GM23338 (cell line): ENCODE results near the gene BICD2. TPM values are rescaled to one million over a fixed set of nuclear protein-coding genes. Genes with fewer than 3 reads are reported as not detected.

ENCODE experiments used
- ATAC-seq: fragments of 200-7000 bp; cut with Tn5 transposase; 3 replicates; pipeline ENCODE4 v1.9.1; 2020
- DNase-seq: peaks from one replicate; pipeline ENCODE4 v3.0.0-alpha.2; 2015; ENCODE audit warnings: low spot score
- H2AFZ ChIP-seq: fragments of 200-600 bp; sonication (generic); 2 replicates; pipeline ENCODE4 v1.8.0; 2016; ENCODE audit warnings: antibody characterized with exemption, mild to moderate bottlenecking, moderate library complexity
- H3F3A ChIP-seq: fragments of 200-600 bp; sonication (generic); replicated peaks from 2 replicates; pipeline ENCODE4 v1.8.0; 2017; ENCODE audit warnings: antibody characterized with exemption, mixed run types, low read depth
- H3K27ac ChIP-seq: fragments of 200-600 bp; sonication (generic); 2 replicates; pipeline ENCODE4 v1.6.1; 2016; ENCODE audit warnings: low read depth
- H3K27me3 ChIP-seq: fragments of 200-600 bp; sonication (generic); 2 replicates; pipeline ENCODE4 v1.8.0; 2016; ENCODE audit warnings: mild to moderate bottlenecking, mixed run types, moderate library complexity; ENCODE audit not compliant: insufficient read depth
- H3K36me3 ChIP-seq: fragments of 200-600 bp; sonication (generic); 2 replicates; pipeline ENCODE4 v1.8.0; 2016; ENCODE audit warnings: mild to moderate bottlenecking; ENCODE audit not compliant: insufficient read depth
- H3K4me1 ChIP-seq: fragments of 200-600 bp; sonication (generic); 2 replicates; pipeline ENCODE4 v1.8.0; 2016; ENCODE audit warnings: mild to moderate bottlenecking, moderate library complexity; ENCODE audit not compliant: insufficient read depth
- H3K4me2 ChIP-seq: fragments of 200-600 bp; sonication (generic); 2 replicates; pipeline ENCODE4 v1.7.1; 2017; ENCODE audit warnings: mixed run types
- H3K4me3 ChIP-seq: fragments of 200-600 bp; sonication (generic); 2 replicates; pipeline ENCODE4 v1.6.1; 2016; ENCODE audit warnings: mixed run types
- H3K79me2 ChIP-seq: fragments of 200-600 bp; sonication (generic); replicated peaks from 2 replicates; pipeline ENCODE4 v1.8.0; 2017; ENCODE audit warnings: mild to moderate bottlenecking; ENCODE audit not compliant: insufficient read depth
- H3K9me2 ChIP-seq: fragments of 200-600 bp; sonication (generic); 2 replicates; pipeline ENCODE4 v1.8.0; 2017; ENCODE audit not compliant: insufficient read depth
- H4K20me1 ChIP-seq: fragments of 200-600 bp; sonication (generic); replicated peaks from 2 replicates; pipeline ENCODE4 v1.8.0; 2017; ENCODE audit warnings: mild to moderate bottlenecking; ENCODE audit not compliant: insufficient read depth
- H3K27ac Mint-ChIP-seq: 2 replicates; pipeline ENCODE4 v1.8.0; 2020; ENCODE audit warnings: inconsistent platforms, mild to moderate bottlenecking, moderate library complexity, mixed read lengths
- H3K27me3 Mint-ChIP-seq: 3 replicates; pipeline ENCODE4 v1.8.0; 2022; ENCODE audit warnings: low read depth, mild to moderate bottlenecking, moderate library complexity, mixed read lengths, inconsistent platforms; ENCODE audit not compliant: insufficient read depth, poor library complexity
- H3K36me3 Mint-ChIP-seq: 3 replicates; pipeline ENCODE4 v1.8.0; 2021; ENCODE audit warnings: low read depth, mild to moderate bottlenecking, inconsistent platforms, moderate library complexity, mixed read lengths
- H3K4me1 Mint-ChIP-seq: 3 replicates; pipeline ENCODE4 v1.8.0; 2020; ENCODE audit warnings: mild to moderate bottlenecking, inconsistent platforms, mixed read lengths
- H3K4me3 Mint-ChIP-seq: 3 replicates; pipeline ENCODE4 v1.8.0; 2021; ENCODE audit warnings: moderate library complexity, mild to moderate bottlenecking, inconsistent platforms, mixed read lengths
- H3K9me3 Mint-ChIP-seq: 3 replicates; pipeline ENCODE4 v1.8.0; 2020; ENCODE audit warnings: moderate library complexity, mild to moderate bottlenecking, inconsistent platforms, mixed read lengths
- CREB1 ChIP-seq: fragments of 250-450 bp; sonication (Bioruptor Pico); IDR thresholded peaks from 2 replicates; pipeline ENCODE4 v1.5.0; 2020; ENCODE audit warnings: low read depth, mild to moderate bottlenecking, moderate library complexity
- ETS1 ChIP-seq: IDR thresholded peaks from 2 replicates; pipeline ENCODE4 v1.6.1; 2016; ENCODE audit warnings: antibody characterized with exemption
- EZH2 ChIP-seq: fragments of 200-600 bp; sonication (generic); IDR thresholded peaks from one replicate; pipeline ENCODE4 v1.8.0; 2017; ENCODE audit warnings: antibody characterized with exemption, mild to moderate bottlenecking, low read depth; ENCODE audit not compliant: unreplicated experiment
- POLR2AphosphoS5 ChIP-seq: IDR thresholded peaks from 2 replicates; pipeline ENCODE4 v1.6.1; 2016; ENCODE audit warnings: antibody characterized with exemption, low read depth
- STAT1 ChIP-seq: IDR thresholded peaks from one replicate; pipeline ENCODE4 v1.6.1; 2016; ENCODE audit warnings: antibody characterized with exemption; ENCODE audit not compliant: unreplicated experiment
- ZNF114 ChIP-seq: fragments of 250-450 bp; sonication (Bioruptor Pico); IDR thresholded peaks from 2 replicates; pipeline ENCODE4 v1.5.0; 2020; ENCODE audit warnings: mild to moderate bottlenecking, moderate library complexity
- ZNF331 ChIP-seq: fragments of 250-450 bp; sonication (Bioruptor Pico); IDR thresholded peaks from 2 replicates; pipeline ENCODE4 v1.5.0; 2020; ENCODE audit warnings: low read depth, mild to moderate bottlenecking, moderate library complexity
- polyA plus RNA-seq: library from polyadenylated mRNA; unstranded; fragments of >200 nt; fragmentation: Nextera tagmentation; extraction: Ambion mirVana; gene quantifications from 2 replicates; pipeline ENCODE4 v1.2.1, GENCODE V29; 2016
- total RNA-seq: library from RNA; depleted of rRNA; stranded (reverse); fragments of >200 nt; shearing (Covaris generic); gene quantifications from 2 replicates; pipeline ENCODE4 v1.2.3, GENCODE V29; 2014
- TF ChIP-seq, protein P1 (sequence below): fragments of 250-450 bp; sonication (Bioruptor Pico); IDR thresholded peaks from 2 replicates; pipeline ENCODE4 v1.5.0; 2020; ENCODE audit warnings: mild to moderate bottlenecking, moderate library complexity
- TF ChIP-seq, protein P2 (sequence below), 2 experiments: fragments of 200-600 bp in 1 of 2; sonication (generic) in 1 of 2; conservative IDR thresholded peaks; 2 replicates each; pipeline versions ENCODE4 v1.5.1 to v1.6.1; 2016 to 2017; ENCODE audit warnings: antibody characterized with exemption in 2 of 2, low read depth in 2 of 2, mild to moderate bottlenecking in 2 of 2, moderate library complexity in 1 of 2
- TF ChIP-seq, protein P3 (sequence below): IDR thresholded peaks from one replicate; pipeline ENCODE4 v1.6.1; 2018; ENCODE audit warnings: antibody characterized with exemption; ENCODE audit not compliant: unreplicated experiment

BICD2 gene
- total and polyA plus RNA-seq, 2 experiments from 2014 or later: 8.7 to 34.3 TPM

GRCh38 chr9:92734931-92735635 is 29.6 kb downstream of the BICD2 start (continued):
- TF ChIP-seq, protein P1, sequence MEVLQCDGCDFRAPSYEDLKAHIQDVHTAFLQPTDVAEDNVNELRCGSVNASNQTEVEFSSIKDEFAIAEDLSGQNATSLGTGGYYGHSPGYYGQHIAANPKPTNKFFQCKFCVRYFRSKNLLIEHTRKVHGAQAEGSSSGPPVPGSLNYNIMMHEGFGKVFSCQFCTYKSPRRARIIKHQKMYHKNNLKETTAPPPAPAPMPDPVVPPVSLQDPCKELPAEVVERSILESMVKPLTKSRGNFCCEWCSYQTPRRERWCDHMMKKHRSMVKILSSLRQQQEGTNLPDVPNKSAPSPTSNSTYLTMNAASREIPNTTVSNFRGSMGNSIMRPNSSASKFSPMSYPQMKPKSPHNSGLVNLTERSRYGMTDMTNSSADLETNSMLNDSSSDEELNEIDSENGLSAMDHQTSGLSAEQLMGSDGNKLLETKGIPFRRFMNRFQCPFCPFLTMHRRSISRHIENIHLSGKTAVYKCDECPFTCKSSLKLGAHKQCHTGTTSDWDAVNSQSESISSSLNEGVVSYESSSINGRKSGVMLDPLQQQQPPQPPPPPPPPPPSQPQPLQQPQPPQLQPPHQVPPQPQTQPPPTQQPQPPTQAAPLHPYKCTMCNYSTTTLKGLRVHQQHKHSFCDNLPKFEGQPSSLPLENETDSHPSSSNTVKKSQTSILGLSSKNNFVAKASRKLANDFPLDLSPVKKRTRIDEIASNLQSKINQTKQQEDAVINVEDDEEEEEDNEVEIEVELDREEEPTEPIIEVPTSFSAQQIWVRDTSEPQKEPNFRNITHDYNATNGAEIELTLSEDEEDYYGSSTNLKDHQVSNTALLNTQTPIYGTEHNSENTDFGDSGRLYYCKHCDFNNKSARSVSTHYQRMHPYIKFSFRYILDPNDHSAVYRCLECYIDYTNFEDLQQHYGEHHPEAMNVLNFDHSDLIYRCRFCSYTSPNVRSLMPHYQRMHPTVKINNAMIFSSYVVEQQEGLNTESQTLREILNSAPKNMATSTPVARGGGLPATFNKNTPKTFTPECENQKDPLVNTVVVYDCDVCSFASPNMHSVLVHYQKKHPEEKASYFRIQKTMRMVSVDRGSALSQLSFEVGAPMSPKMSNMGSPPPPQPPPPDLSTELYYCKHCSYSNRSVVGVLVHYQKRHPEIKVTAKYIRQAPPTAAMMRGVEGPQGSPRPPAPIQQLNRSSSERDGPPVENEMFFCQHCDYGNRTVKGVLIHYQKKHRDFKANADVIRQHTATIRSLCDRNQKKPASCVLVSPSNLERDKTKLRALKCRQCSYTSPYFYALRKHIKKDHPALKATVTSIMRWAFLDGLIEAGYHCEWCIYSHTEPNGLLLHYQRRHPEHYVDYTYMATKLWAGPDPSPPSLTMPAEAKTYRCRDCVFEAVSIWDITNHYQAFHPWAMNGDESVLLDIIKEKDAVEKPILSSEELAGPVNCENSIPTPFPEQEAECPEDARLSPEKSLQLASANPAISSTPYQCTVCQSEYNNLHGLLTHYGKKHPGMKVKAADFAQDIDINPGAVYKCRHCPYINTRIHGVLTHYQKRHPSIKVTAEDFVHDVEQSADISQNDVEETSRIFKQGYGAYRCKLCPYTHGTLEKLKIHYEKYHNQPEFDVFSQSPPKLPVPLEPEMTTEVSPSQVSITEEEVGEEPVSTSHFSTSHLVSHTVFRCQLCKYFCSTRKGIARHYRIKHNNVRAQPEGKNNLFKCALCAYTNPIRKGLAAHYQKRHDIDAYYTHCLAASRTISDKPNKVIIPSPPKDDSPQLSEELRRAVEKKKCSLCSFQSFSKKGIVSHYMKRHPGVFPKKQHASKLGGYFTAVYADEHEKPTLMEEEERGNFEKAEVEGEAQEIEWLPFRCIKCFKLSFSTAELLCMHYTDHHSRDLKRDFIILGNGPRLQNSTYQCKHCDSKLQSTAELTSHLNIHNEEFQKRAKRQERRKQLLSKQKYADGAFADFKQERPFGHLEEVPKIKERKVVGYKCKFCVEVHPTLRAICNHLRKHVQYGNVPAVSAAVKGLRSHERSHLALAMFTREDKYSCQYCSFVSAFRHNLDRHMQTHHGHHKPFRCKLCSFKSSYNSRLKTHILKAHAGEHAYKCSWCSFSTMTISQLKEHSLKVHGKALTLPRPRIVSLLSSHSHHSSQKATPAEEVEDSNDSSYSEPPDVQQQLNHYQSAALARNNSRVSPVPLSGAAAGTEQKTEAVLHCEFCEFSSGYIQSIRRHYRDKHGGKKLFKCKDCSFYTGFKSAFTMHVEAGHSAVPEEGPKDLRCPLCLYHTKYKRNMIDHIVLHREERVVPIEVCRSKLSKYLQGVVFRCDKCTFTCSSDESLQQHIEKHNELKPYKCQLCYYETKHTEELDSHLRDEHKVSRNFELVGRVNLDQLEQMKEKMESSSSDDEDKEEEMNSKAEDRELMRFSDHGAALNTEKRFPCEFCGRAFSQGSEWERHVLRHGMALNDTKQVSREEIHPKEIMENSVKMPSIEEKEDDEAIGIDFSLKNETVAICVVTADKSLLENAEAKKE: no peak
- TF ChIP-seq STAT1: no peak

GRCh38 chr9:92730897-92731296 is 33.7 kb downstream of the BICD2 start:
- H3K4me1 ChIP-seq: no peaks in the 10 kb centered on the region
- ATAC-seq: no peak
- H3K9me2 ChIP-seq: no peaks in the 10 kb centered on the region
- H3K27me3 ChIP-seq: no peaks in the 10 kb centered on the region
- no peak overlapping the region for H3K4me3 ChIP-seq
- H3K36me3 ChIP-seq: no peaks in the 10 kb centered on the region
- no peak overlapping the region for H3K27ac ChIP-seq
- DNase-seq: no peak
- H3K4me2 ChIP-seq: no peak overlapping the region
- H3F3A ChIP-seq: no peaks in the 10 kb centered on the region
- no peak overlapping the region for H3K4me3 Mint-ChIP-seq
- H2AFZ ChIP-seq: no peak overlapping the region
- H3K4me1 Mint-ChIP-seq: peaks cover 7% of the 10 kb centered on the region
- H3K27me3 Mint-ChIP-seq: peaks cover 8% of the 10 kb centered on the region
- H3K79me2 ChIP-seq: peaks cover 45% of the 10 kb centered on the region
- 0 out of 2 replicates have a peak overlapping the region, but pooled peaks have one; percentile 31 for H3K27ac Mint-ChIP-seq
- H4K20me1 ChIP-seq: peaks cover 27% of the 10 kb centered on the region; the same call in 1 of the 2 replicates
- H3K9me3 Mint-ChIP-seq: no peaks in the 10 kb centered on the region
- peaks cover 16% of the 10 kb centered on the region; the same call in 2 of the 3 replicates for H3K36me3 Mint-ChIP-seq
- TF ChIP-seq, protein P2, sequence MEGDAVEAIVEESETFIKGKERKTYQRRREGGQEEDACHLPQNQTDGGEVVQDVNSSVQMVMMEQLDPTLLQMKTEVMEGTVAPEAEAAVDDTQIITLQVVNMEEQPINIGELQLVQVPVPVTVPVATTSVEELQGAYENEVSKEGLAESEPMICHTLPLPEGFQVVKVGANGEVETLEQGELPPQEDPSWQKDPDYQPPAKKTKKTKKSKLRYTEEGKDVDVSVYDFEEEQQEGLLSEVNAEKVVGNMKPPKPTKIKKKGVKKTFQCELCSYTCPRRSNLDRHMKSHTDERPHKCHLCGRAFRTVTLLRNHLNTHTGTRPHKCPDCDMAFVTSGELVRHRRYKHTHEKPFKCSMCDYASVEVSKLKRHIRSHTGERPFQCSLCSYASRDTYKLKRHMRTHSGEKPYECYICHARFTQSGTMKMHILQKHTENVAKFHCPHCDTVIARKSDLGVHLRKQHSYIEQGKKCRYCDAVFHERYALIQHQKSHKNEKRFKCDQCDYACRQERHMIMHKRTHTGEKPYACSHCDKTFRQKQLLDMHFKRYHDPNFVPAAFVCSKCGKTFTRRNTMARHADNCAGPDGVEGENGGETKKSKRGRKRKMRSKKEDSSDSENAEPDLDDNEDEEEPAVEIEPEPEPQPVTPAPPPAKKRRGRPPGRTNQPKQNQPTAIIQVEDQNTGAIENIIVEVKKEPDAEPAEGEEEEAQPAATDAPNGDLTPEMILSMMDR (conservative IDR thresholded peaks at IDR 0.05; ENCODE audit: low read depth in 2 of 2): no peak
- TF ChIP-seq ZNF331 (CRISPR knock-in tag) (no peak), ETS1 (no peak), ZNF114 (CRISPR knock-in tag) (no peak), POLR2AphosphoS5 (no peak), CREB1 (CRISPR knock-in tag) (no peak), STAT1 (no peak), EZH2 (no peak)
- TF ChIP-seq, protein P3, sequence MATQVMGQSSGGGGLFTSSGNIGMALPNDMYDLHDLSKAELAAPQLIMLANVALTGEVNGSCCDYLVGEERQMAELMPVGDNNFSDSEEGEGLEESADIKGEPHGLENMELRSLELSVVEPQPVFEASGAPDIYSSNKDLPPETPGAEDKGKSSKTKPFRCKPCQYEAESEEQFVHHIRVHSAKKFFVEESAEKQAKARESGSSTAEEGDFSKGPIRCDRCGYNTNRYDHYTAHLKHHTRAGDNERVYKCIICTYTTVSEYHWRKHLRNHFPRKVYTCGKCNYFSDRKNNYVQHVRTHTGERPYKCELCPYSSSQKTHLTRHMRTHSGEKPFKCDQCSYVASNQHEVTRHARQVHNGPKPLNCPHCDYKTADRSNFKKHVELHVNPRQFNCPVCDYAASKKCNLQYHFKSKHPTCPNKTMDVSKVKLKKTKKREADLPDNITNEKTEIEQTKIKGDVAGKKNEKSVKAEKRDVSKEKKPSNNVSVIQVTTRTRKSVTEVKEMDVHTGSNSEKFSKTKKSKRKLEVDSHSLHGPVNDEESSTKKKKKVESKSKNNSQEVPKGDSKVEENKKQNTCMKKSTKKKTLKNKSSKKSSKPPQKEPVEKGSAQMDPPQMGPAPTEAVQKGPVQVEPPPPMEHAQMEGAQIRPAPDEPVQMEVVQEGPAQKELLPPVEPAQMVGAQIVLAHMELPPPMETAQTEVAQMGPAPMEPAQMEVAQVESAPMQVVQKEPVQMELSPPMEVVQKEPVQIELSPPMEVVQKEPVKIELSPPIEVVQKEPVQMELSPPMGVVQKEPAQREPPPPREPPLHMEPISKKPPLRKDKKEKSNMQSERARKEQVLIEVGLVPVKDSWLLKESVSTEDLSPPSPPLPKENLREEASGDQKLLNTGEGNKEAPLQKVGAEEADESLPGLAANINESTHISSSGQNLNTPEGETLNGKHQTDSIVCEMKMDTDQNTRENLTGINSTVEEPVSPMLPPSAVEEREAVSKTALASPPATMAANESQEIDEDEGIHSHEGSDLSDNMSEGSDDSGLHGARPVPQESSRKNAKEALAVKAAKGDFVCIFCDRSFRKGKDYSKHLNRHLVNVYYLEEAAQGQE: no peak
